Nephron progenitor cell (in vitro differentiated cells): ENCODE data around the gene SYNPR.

Source experiments
- DNase-seq: peaks from one replicate; pipeline ENCODE4 v3.0.0; 2021
- H3K27ac Mint-ChIP-seq: 2 replicates; pipeline ENCODE4 v1.8.0; 2021; ENCODE audit warnings: mild to moderate bottlenecking, moderate library complexity, mixed read lengths
- H3K27me3 Mint-ChIP-seq: 2 replicates; pipeline ENCODE4 v1.8.0; 2021; ENCODE audit warnings: mild to moderate bottlenecking, low read depth, mixed read lengths; ENCODE audit not compliant: poor library complexity
- H3K36me3 Mint-ChIP-seq: 2 replicates; pipeline ENCODE4 v1.8.0; 2021; ENCODE audit warnings: low read depth, mixed read lengths
- H3K4me1 Mint-ChIP-seq: 2 replicates; pipeline ENCODE4 v1.8.0; 2021; ENCODE audit warnings: mixed read lengths
- H3K4me3 Mint-ChIP-seq: 2 replicates; pipeline ENCODE4 v1.8.0; 2021; ENCODE audit warnings: mild to moderate bottlenecking, moderate library complexity, mixed read lengths
- H3K9me3 Mint-ChIP-seq: 2 replicates; pipeline ENCODE4 v1.8.0; 2021; ENCODE audit warnings: mild to moderate bottlenecking, moderate library complexity, mixed read lengths
- TF ChIP-seq, protein P1 (sequence below): fragments of 200-600 bp; sonication (generic); IDR thresholded peaks from 2 replicates; pipeline ENCODE4 v1.5.0; 2021; ENCODE audit warnings: antibody characterized with exemption

The SYNPR gene

DNA sequence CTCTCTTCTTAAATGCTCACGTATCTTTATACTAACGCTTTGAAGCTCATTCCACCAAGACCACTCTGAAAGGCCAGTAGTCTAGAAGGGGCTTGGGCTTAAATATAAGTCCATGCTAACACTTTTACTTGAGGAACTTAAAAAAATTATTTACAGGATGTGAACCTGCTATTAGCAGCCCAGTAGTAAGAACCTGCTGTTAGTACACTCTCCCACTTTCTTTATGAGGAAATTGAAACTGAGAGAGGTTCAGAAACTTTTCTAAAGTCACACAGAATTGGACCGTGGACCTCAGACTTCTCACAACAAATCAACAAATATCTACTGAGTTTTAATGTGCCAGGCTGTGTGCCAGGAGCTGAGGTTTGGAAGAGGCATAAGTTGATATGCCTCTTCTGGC is 53.4 kb downstream of the SYNPR start:
- TF ChIP-seq, protein P1, sequence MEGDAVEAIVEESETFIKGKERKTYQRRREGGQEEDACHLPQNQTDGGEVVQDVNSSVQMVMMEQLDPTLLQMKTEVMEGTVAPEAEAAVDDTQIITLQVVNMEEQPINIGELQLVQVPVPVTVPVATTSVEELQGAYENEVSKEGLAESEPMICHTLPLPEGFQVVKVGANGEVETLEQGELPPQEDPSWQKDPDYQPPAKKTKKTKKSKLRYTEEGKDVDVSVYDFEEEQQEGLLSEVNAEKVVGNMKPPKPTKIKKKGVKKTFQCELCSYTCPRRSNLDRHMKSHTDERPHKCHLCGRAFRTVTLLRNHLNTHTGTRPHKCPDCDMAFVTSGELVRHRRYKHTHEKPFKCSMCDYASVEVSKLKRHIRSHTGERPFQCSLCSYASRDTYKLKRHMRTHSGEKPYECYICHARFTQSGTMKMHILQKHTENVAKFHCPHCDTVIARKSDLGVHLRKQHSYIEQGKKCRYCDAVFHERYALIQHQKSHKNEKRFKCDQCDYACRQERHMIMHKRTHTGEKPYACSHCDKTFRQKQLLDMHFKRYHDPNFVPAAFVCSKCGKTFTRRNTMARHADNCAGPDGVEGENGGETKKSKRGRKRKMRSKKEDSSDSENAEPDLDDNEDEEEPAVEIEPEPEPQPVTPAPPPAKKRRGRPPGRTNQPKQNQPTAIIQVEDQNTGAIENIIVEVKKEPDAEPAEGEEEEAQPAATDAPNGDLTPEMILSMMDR, result no peak
- no peaks in the 10 kb centered on the region for H3K9me3 Mint-ChIP-seq
- no peaks in the 10 kb centered on the region for H3K27me3 Mint-ChIP-seq

DNA sequence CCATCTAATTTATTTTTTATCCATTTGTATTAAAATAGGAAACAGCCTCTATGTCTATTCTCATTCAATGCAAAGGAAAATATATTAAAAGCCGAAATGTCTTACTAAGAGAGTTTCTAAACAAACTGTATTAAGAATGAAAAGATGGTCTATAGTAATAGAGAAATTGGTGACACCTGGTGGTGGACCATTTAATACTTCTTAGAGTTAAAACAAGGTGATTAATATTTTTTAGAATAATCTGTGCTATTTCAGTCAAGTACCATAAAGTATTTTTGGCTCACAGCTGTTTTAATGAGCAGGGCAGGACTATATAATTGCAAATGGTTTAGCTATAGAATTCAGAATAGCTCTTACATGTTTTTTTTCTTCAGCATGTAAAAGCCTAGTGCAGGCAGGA is 55.7 kb downstream of the SYNPR start:
- no peaks in the 10 kb centered on the region for H3K36me3 Mint-ChIP-seq
- no peaks in the 10 kb centered on the region for H3K27me3 Mint-ChIP-seq
- H3K27ac Mint-ChIP-seq, result no peak overlapping the region
- no peaks in the 10 kb centered on the region for H3K9me3 Mint-ChIP-seq
- DNase-seq, result no peak
- H3K4me1 Mint-ChIP-seq, result no peaks in the 10 kb centered on the region
- TF ChIP-seq, protein P1, result no peak
- no peak overlapping the region for H3K4me3 Mint-ChIP-seq

More for the DNA sequence above, 53.4 kb downstream of the SYNPR start:
- DNase-seq, result no peak
- Mint-ChIP-seq H3K4me3 (no peak overlapping the region), H3K4me1 (peaks cover 7% of the 10 kb centered on the region), H3K36me3 (no peaks in the 10 kb centered on the region), H3K27ac (no peak overlapping the region)

DNA sequence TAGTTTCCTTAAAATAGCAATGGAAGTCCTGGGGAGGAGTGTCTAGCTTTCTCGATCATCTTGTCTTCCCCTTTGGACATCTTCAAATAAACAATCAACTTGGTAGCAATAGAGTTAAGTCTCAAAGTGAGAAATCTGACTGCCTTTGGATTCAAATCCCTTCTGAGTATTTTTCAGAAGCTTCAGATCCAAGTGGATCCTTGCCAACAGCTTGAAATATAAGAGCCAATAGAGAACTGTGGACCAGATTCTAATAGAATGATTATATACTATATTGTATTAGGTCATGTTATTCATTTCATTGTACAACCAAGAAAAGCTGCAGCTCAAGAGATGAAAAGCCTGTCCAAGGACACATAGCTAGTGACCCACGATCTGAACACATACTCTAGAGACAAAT is 60.2 kb downstream of the SYNPR start:
- Mint-ChIP-seq H3K36me3 (no peaks in the 10 kb centered on the region), H3K27ac (no peak overlapping the region), H3K9me3 (peaks cover 5% of the 10 kb centered on the region), H3K4me3 (no peak overlapping the region), H3K4me1 (peaks cover under 1% of the 10 kb centered on the region), H3K27me3 (no peaks in the 10 kb centered on the region)
- TF ChIP-seq, protein P1, result no peak
- DNase-seq, result no peak

DNA sequence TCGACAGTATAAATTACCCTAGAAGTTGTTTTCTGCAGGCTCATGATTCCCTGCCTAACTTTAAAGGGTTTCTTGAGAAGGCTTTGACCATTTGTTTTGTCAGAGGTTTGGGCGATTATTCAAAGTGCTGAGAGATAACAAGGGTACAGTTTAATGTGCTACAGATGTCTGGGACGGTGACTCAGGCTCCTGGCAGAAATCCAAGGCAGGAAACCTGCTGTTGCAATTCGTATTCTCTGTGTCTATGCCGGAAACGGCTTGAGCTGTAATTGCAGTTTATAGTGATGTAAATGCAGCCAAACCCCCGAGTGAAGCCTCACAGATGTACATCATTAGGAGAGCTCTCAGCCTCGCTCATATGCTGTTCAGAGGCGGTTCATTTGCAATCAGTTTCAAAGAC is 65.6 kb downstream of the SYNPR start:
- H3K27ac Mint-ChIP-seq, result no peak overlapping the region
- H3K4me3 Mint-ChIP-seq, result no peak overlapping the region
- TF ChIP-seq, protein P1, result no peak
- peaks cover 15% of the 10 kb centered on the region for H3K4me1 Mint-ChIP-seq
- no peak for DNase-seq
- H3K9me3 Mint-ChIP-seq, result peaks cover 5% of the 10 kb centered on the region
- no peaks in the 10 kb centered on the region for H3K27me3 Mint-ChIP-seq
- no peaks in the 10 kb centered on the region for H3K36me3 Mint-ChIP-seq

DNA sequence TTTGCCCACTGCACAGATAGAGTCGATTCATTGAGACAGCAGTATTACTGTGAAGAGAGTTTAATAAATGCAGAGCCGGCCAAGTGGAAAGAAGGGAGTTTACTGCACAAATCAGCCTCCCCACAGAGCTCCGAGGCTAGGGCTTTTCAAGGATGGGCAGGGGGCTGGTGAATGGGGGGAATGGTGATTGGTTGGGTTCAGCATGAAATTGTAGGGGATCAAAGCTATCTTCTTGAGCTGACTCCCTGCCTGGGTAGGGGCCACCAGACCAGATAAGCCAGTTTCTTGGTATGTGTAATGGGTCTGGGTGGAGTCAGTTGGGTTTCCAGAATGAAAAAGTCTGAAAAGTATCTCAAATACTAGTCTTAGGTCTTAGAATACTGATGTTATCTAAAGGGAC is 66.6 kb downstream of the SYNPR start:
- Mint-ChIP-seq H3K36me3 (no peaks in the 10 kb centered on the region), H3K4me1 (peaks cover 15% of the 10 kb centered on the region), H3K4me3 (no peak overlapping the region), H3K27ac (peak overlapping the region; percentile 57), H3K9me3 (peaks cover 5% of the 10 kb centered on the region), H3K27me3 (no peaks in the 10 kb centered on the region)
- TF ChIP-seq, protein P1, result no peak
- no peak for DNase-seq
